Esophagus squamous epithelium (tissue), 5 donors: ENCODE results near the gene FBXL7. TPM values are rescaled to one million over a fixed set of nuclear protein-coding genes. Genes with fewer than 3 reads are reported as not detected.

Experiments used
- DNase-seq: peaks from one replicate; lab custom pipeline; 2025; lab: John Stamatoyannopoulos, UW
- H3K27ac ChIP-seq, 4 donors: fragments of 200-600 bp; sonication (generic); one replicate each; pipeline ENCODE4 v1.5.1; 2016 to 2019; ENCODE audit warnings: mild to moderate bottlenecking in 1 of 4
- H3K27me3 ChIP-seq, 4 donors: fragments of 200-600 bp; sonication (generic); 1 replicate in 3 of 4; 2 replicates in 1 of 4; pipeline versions ENCODE4 v1.5.1 to v1.6.0; 2017 to 2021; ENCODE audit warnings: antibody characterized with exemption in 1 of 4
- H3K36me3 ChIP-seq, 3 donors: fragments of 200-600 bp; sonication (generic); one replicate each; pipeline ENCODE4 v1.5.1; 2016 to 2019
- H3K4me1 ChIP-seq, 3 donors: fragments of 200-600 bp; sonication (generic); one replicate each; pipeline ENCODE4 v1.5.1; 2017 to 2019
- H3K4me3 ChIP-seq, 4 donors: fragments of 200-600 bp; sonication (generic); 1 replicate in 3 of 4; 2 replicates in 1 of 4; pipeline ENCODE4 v1.5.1; 2016 to 2019; ENCODE audit warnings: mild to moderate bottlenecking in 2 of 4, moderate library complexity in 1 of 4
- H3K9me3 ChIP-seq, 3 donors: fragments of 200-600 bp; sonication (generic); one replicate each; pipeline ENCODE4 v1.5.1; 2016 to 2019
- POLR2A ChIP-seq, 4 donors: fragments of 450-650 bp; IDR thresholded peaks; one replicate each; pipeline ENCODE4 v1.6.1; 2017; ENCODE audit warnings: antibody characterized with exemption in 4 of 4, mild to moderate bottlenecking in 4 of 4, moderate library complexity in 3 of 4
- WGBS, 2 donors: methylation state at CpG; one replicate each; pipeline ENCODE4 v1.1.5; 2018; 5-methylcytosine and 5-hydroxymethylcytosine counted together
- intact Hi-C: fragments of 100-400 bp; cut with DNase I; formaldehyde crosslinking; loops from one replicate; pipeline ENCODE4 v1.15.0; 2022
- total RNA-seq, 4 donors: library from RNA; depleted of rRNA; stranded (reverse); fragments of >200 nt; gene quantifications; one replicate each; pipeline ENCODE4 v1.1.0, GENCODE V29; 2016
- TF ChIP-seq, protein P1 (sequence below), 6 experiments: fragments of 450-650 bp in 4 of 6; fragments of 200-600 bp in 2 of 6; sonication (generic) in 2 of 6; IDR thresholded peaks; one replicate each; pipeline ENCODE4 v1.5.1; 2016 to 2019; ENCODE audit warnings: antibody characterized with exemption in 6 of 6, mild to moderate bottlenecking in 4 of 6, moderate library complexity in 4 of 6
- donor health status: DM: yes; HTN: yes; CAD: no.

Gene FBXL7
- total RNA-seq, 4 donors from 2014 or later: 0.68 to 15.1 (median 2.8) TPM

DNA sequence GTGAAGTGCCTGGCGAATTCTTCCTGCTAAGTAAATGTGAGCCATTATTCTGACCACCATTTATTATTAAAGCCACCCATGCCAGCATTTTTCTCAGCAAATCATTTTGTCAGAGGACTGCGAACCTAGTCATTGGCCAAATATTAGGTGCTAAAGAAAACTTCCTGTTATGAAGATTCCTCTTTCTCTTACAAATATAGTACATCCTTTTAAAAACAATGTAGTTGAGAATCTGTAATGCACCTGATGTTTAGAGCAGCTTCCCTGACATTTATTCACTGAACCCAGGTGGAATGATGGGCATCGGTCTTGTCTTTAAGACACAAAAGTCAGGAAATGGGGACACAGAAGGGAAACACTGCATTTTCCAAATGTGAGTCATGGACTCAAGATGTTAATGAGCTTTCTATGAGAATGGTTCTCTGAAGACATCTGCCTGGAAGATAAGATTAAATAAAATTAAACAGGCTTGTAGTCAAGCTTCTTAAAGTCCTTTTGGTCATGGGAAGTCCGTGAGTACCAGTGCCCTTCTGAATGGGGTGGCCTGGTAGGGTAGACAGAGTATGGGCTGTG, 290.6 kb downstream of the FBXL7 start:
- no peaks in the 10 kb centered on the region for H3K27me3 ChIP-seq
- TF ChIP-seq POLR2A (IDR thresholded peaks at IDR 0.05): no peak
- TF ChIP-seq, protein P1, sequence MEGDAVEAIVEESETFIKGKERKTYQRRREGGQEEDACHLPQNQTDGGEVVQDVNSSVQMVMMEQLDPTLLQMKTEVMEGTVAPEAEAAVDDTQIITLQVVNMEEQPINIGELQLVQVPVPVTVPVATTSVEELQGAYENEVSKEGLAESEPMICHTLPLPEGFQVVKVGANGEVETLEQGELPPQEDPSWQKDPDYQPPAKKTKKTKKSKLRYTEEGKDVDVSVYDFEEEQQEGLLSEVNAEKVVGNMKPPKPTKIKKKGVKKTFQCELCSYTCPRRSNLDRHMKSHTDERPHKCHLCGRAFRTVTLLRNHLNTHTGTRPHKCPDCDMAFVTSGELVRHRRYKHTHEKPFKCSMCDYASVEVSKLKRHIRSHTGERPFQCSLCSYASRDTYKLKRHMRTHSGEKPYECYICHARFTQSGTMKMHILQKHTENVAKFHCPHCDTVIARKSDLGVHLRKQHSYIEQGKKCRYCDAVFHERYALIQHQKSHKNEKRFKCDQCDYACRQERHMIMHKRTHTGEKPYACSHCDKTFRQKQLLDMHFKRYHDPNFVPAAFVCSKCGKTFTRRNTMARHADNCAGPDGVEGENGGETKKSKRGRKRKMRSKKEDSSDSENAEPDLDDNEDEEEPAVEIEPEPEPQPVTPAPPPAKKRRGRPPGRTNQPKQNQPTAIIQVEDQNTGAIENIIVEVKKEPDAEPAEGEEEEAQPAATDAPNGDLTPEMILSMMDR (IDR thresholded peaks at IDR 0.05): no peak
- no peak overlapping the region for H3K27ac ChIP-seq
- H3K4me1 ChIP-seq: peaks cover 0 to 34% (median 6%) of the 10 kb centered on the region in 3 donors
- DNase-seq: no peak
- H3K9me3 ChIP-seq: no peaks in the 10 kb centered on the region
- no peaks in the 10 kb centered on the region for H3K36me3 ChIP-seq
- intact Hi-C loops: no loop called here
- no peak overlapping the region for H3K4me3 ChIP-seq
- WGBS, 2 donors: 72 to 79% methylated on average over 4 of the region's 4 CpGs

DNA sequence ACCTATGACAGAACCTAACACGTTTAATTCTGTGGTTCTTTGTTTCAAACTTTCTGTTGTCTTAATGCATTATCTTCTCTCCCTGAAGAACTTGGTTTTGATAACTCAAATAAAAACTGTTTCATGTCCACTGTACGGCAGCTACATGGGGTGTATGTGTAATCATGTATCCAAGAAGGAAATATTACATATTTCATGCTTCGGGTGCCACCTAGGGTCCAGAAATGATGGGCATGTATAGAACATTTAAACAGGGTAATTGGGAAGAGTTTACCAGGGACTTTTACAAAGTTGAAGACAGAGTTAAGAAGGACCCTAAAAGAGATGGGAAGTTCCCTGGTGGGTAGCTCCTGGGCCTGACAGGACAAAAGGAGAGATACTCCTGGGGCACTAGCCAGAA, 291.3 kb downstream of the FBXL7 start:
- WGBS, 2 donors: 37 to 50% methylated on average over 3 of the region's 3 CpGs
- intact Hi-C loops: no loop called here
- H3K4me1 ChIP-seq: peaks cover 0 to 31% (median 6%) of the 10 kb centered on the region in 3 donors
- H3K27ac ChIP-seq: no peak overlapping the region
- H3K9me3 ChIP-seq: no peaks in the 10 kb centered on the region
- no peak overlapping the region for H3K4me3 ChIP-seq
- H3K27me3 ChIP-seq: no peaks in the 10 kb centered on the region
- no peaks in the 10 kb centered on the region for H3K36me3 ChIP-seq
- TF ChIP-seq, protein P1 (IDR thresholded peaks at IDR 0.05): peak in 1 of 6 experiments; percentile 19
- TF ChIP-seq POLR2A (IDR thresholded peaks at IDR 0.05): no peak
- DNase-seq: no peak

GRCh38 chr5:15791859-15792258, 291.9 kb downstream of the FBXL7 start:
- no peak for DNase-seq
- 57 to 63% methylated on average over 3 of the region's 3 CpGs for WGBS, 2 donors
- H3K4me3 ChIP-seq: no peak overlapping the region
- H3K27ac ChIP-seq: no peak overlapping the region
- no peak for TF ChIP-seq POLR2A (IDR thresholded peaks at IDR 0.05)
- TF ChIP-seq, protein P1 (IDR thresholded peaks at IDR 0.05): no peak
- no peaks in the 10 kb centered on the region for H3K9me3 ChIP-seq
- no peaks in the 10 kb centered on the region for H3K36me3 ChIP-seq
- peaks cover 0 to 32% (median 6%) of the 10 kb centered on the region in 3 donors for H3K4me1 ChIP-seq
- H3K27me3 ChIP-seq: no peaks in the 10 kb centered on the region
- intact Hi-C loops: no loop called here

- no peak for TF ChIP-seq POLR2A (IDR thresholded peaks at IDR 0.05)
- TF ChIP-seq, protein P1 (IDR thresholded peaks at IDR 0.05): peak in 2 of 6 experiments; percentile 21 to 38
- Histone ChIP-seq H3K27me3 (no peaks in the 10 kb centered on the region), H3K9me3 (no peaks in the 10 kb centered on the region), H3K27ac (peak overlapping the region in 1 of 4 donors; percentile 17), H3K4me3 (no peak overlapping the region), H3K4me1 (peaks cover 0 to 29% (median 9%) of the 10 kb centered on the region in 3 donors), H3K36me3 (no peaks in the 10 kb centered on the region)
- WGBS, 2 donors: 43% methylated on average over 6 of the region's 6 CpGs
- intact Hi-C loops: no loop called here
- no peak for DNase-seq
Measured at GRCh38 chr5:15794052-15794985, 294.3 kb downstream of the FBXL7 start.

GRCh38 chr5:15796096-15796495, 296.1 kb downstream of the FBXL7 start:
- WGBS, 2 donors: 44 to 51% methylated on average over 2 of the region's 2 CpGs
- intact Hi-C loops: no loop called here
- H3K36me3 ChIP-seq: no peaks in the 10 kb centered on the region
- TF ChIP-seq, protein P1 (IDR thresholded peaks at IDR 0.05): no peak
- no peak for TF ChIP-seq POLR2A (IDR thresholded peaks at IDR 0.05)
- H3K9me3 ChIP-seq: no peaks in the 10 kb centered on the region
- H3K27me3 ChIP-seq: no peaks in the 10 kb centered on the region
- peaks cover 0 to 29% (median 6%) of the 10 kb centered on the region in 3 donors for H3K4me1 ChIP-seq
- DNase-seq: no peak
- no peak overlapping the region for H3K27ac ChIP-seq
- no peak overlapping the region for H3K4me3 ChIP-seq
